DND-41 (cell line): ENCODE data around the gene ADAMTSL5.
"Not testable (repeated sequence)": the region's sequence is repeated elsewhere in the genome, so short reads cannot be mapped to it uniquely, and the experiment has no call there.

ENCODE experiments used
- ATAC-seq: fragments of 200-7000 bp; cut with Tn5 transposase; 3 replicates; pipeline ENCODE4 v1.9.1; 2021; ENCODE audit warnings: low read depth; ENCODE audit not compliant: insufficient read depth
- DNase-seq: peaks from one replicate; pipeline ENCODE4 v3.0.0-alpha.2; 2020
- H2AFZ ChIP-seq: 2 replicates; pipeline ENCODE4 v1.6.0; 2012; ENCODE audit warnings: low read depth, low read length
- H3K27ac ChIP-seq: 2 replicates; pipeline ENCODE4 v1.5.1; 2012; ENCODE audit warnings: low read length, inconsistent platforms
- H3K27me3 ChIP-seq: fragments of 200-600 bp; sonication (generic); 2 replicates; pipeline ENCODE4 v1.6.0; 2012; ENCODE audit warnings: low read length, mild to moderate bottlenecking, inconsistent platforms; ENCODE audit not compliant: insufficient read depth, poor library complexity
- H3K36me3 ChIP-seq: 2 replicates; pipeline ENCODE4 v1.5.1; 2012; ENCODE audit warnings: low read length, inconsistent platforms; ENCODE audit not compliant: insufficient read depth
- H3K4me1 ChIP-seq: 2 replicates; pipeline ENCODE4 v1.5.1; 2012; ENCODE audit warnings: mild to moderate bottlenecking, low read length; ENCODE audit not compliant: insufficient read depth
- H3K4me2 ChIP-seq: 2 replicates; pipeline ENCODE4 v1.6.0; 2012; ENCODE audit warnings: mild to moderate bottlenecking, moderate library complexity, low read length, inconsistent platforms; ENCODE audit not compliant: insufficient read depth
- H3K4me3 ChIP-seq, 2 experiments: fragments of 200-600 bp in 1 of 2; shearing (Covaris generic) in 1 of 2; 2 replicates each; pipeline ENCODE4 v1.5.1; 2012 to 2016; ENCODE audit warnings: inconsistent platforms in 2 of 2, low read length in 2 of 2, mild to moderate bottlenecking in 2 of 2, low read depth in 1 of 2, moderate library complexity in 1 of 2
- H3K79me2 ChIP-seq: 2 replicates; pipeline ENCODE4 v1.6.0; 2012; ENCODE audit warnings: low read length, inconsistent platforms; ENCODE audit not compliant: insufficient read depth
- H3K9ac ChIP-seq: 2 replicates; pipeline ENCODE4 v1.6.0; 2012; ENCODE audit warnings: low read depth, mild to moderate bottlenecking, inconsistent platforms, low read length, moderate library complexity
- H3K9me3 ChIP-seq: 2 replicates; pipeline ENCODE4 v1.5.1; 2012; ENCODE audit warnings: low read length, moderate library complexity, mild to moderate bottlenecking, inconsistent platforms; ENCODE audit not compliant: insufficient read depth, severe bottlenecking
- H4K20me1 ChIP-seq: 2 replicates; pipeline ENCODE4 v1.6.0; 2012; ENCODE audit warnings: low read length; ENCODE audit not compliant: insufficient read depth
- EZH2 ChIP-seq: IDR thresholded peaks from 3 replicates; pipeline ENCODE4 v1.6.1; 2012; ENCODE audit warnings: borderline replicate concordance, low read depth, mild to moderate bottlenecking, moderate library complexity, low read length, inconsistent platforms; ENCODE audit not compliant: severe bottlenecking
- TF ChIP-seq, protein P1 (sequence below): IDR thresholded peaks from 2 replicates; pipeline ENCODE4 v1.5.1; 2012; ENCODE audit warnings: borderline replicate concordance, low read length, moderate library complexity, mild to moderate bottlenecking; ENCODE audit not compliant: poor library complexity, severe bottlenecking; ENCODE audit errors: extremely low read depth

Gene ADAMTSL5

DNA sequence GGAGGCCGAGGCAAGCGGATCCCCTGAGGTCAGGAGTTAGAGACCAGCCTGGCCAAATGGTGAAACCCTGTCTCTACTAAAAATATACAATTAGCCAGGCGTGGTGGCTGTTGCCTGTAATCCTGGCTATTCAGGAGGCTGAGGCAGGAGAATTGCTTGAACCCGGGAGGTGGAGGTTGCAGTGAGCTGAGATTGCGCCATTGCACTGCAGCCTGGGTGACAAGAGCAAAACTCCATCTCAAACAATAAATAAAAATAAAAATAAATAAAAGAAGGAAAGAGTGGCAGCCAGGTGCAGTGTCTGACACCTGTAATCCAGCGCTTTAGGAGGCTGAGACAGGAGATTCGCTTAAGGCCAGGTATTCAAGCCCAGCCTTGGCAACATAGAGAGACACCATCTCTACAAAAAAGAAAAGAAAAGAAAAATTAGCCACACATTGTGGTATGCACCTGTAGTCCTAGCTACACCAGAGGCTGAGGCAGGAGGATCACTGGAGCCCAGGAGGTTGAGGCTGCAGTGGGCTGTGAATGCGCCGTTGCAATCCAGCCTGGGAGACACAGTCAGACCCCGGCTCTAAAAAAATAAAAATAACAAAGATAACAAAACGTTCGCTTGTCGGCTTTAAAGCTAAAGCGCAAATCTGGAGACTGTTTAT lies 10.3 kb downstream of the ADAMTSL5 start:
- TF ChIP-seq, protein P1, sequence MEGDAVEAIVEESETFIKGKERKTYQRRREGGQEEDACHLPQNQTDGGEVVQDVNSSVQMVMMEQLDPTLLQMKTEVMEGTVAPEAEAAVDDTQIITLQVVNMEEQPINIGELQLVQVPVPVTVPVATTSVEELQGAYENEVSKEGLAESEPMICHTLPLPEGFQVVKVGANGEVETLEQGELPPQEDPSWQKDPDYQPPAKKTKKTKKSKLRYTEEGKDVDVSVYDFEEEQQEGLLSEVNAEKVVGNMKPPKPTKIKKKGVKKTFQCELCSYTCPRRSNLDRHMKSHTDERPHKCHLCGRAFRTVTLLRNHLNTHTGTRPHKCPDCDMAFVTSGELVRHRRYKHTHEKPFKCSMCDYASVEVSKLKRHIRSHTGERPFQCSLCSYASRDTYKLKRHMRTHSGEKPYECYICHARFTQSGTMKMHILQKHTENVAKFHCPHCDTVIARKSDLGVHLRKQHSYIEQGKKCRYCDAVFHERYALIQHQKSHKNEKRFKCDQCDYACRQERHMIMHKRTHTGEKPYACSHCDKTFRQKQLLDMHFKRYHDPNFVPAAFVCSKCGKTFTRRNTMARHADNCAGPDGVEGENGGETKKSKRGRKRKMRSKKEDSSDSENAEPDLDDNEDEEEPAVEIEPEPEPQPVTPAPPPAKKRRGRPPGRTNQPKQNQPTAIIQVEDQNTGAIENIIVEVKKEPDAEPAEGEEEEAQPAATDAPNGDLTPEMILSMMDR, result no peak
- no peak for TF ChIP-seq EZH2
- Histone ChIP-seq H2AFZ (no peak overlapping the region), H3K4me3 (no peak overlapping the region), H4K20me1 (no peaks in the 10 kb centered on the region), H3K27ac (no peak overlapping the region), H3K4me2 (no peak overlapping the region), H3K27me3 (no peaks in the 10 kb centered on the region), H3K36me3 (no peaks in the 10 kb centered on the region), H3K9me3 (no peaks in the 10 kb centered on the region), H3K9ac (no peak overlapping the region), H3K79me2 (no peaks in the 10 kb centered on the region), H3K4me1 (0 out of 2 replicates have a peak, but pooled peaks cover 3% of the 10 kb centered on the region)
- no peak for DNase-seq
- ATAC-seq, result no peak

DNA sequence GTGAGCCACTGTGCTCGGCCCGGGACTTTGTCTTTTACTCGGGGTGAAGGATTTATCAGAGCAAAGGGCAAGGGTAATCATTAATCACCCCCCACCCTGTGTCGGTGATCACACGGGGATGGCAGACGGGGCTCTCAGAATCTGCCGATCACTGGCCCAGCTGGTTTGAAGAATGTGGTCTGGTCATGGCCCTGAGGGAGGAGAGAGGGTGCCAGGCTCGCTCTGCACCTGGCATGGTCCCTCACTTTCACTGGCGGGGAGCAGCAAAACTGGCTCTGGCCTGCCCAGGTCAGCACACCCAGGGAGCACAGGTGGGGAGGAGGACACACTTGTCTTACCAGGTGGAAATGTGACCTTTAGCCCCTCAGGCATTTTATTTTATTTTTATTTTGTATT lies 11.6 kb downstream of the ADAMTSL5 start:
- no peak overlapping the region for H3K27ac ChIP-seq
- H3K36me3 ChIP-seq, result no peaks in the 10 kb centered on the region
- H3K27me3 ChIP-seq, result no peaks in the 10 kb centered on the region
- no peak overlapping the region for H3K4me3 ChIP-seq
- DNase-seq (no peak), ATAC-seq (no peak)
- H3K9me3 ChIP-seq, result no peaks in the 10 kb centered on the region
- no peak overlapping the region for H3K9ac ChIP-seq
- H3K4me2 ChIP-seq, result no peak overlapping the region
- H3K79me2 ChIP-seq, result no peaks in the 10 kb centered on the region
- 0 out of 2 replicates have a peak, but pooled peaks cover 3% of the 10 kb centered on the region for H3K4me1 ChIP-seq
- no peak for TF ChIP-seq EZH2
- TF ChIP-seq, protein P1, result no peak
- no peak overlapping the region for H2AFZ ChIP-seq
- H4K20me1 ChIP-seq, result no peaks in the 10 kb centered on the region

DNA sequence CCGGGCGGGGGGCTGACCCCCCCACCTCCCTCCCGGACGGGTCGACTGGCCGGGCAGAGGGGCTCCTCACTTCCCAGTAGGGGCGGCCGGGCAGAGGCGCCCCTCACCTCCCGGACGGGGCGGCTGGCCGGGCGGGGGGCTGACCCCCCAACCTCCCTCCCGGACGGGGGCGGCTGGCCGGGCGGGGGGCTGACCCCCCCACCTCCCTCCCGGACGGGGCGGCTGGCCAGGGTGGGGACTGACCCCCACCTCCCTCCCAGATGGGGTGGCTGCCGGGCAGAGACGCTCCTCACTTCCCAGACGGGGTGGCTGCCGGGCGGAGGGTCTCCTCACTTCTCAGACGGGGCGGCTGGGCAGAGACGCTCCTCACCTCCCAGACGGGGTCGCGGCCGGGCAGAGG lies 13.6 kb downstream of the ADAMTSL5 start:
- not testable (repeated sequence) for H3K9me3 ChIP-seq

DNA sequence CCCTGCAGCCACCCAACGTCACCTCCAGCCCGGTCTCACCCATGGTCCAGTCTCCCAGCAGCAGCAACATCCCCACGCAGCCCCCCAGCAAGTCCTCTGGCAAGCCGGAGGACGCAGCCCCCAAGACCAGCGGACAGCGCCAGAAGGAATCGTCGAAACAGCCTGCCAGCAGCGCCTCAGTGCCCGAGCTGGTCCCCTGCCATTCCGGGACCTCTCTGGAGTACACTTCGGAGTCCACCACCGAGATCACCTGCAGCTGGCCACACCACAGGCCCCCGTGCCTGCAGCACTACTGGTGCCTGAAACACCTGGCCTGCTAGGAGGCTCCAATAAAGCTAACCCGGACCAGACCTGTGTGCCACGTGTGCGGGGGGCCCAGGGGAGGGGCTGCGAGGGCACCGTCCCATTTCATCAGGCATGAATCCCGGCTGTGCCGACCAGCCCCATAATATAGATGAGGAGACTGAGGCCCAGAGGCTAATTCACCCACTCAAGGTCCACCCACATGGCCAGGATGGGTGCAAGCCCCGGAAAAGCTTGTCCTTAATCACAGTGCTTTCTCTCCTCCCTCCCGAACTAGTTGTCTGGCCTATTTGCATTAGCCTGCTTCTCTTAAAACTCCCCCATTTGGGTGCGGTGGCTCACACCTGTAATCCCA lies 15.1 kb downstream of the ADAMTSL5 start:
- Histone ChIP-seq H2AFZ (no peak overlapping the region), H4K20me1 (no peaks in the 10 kb centered on the region), H3K9me3 (no peaks in the 10 kb centered on the region), H3K4me3 (no peak overlapping the region), H3K9ac (no peak overlapping the region), H3K4me2 (no peak overlapping the region), H3K4me1 (no peaks in the 10 kb centered on the region), H3K79me2 (no peaks in the 10 kb centered on the region), H3K27me3 (no peaks in the 10 kb centered on the region), H3K36me3 (no peaks in the 10 kb centered on the region), H3K27ac (no peak overlapping the region)
- TF ChIP-seq, protein P1, result no peak
- no peak for TF ChIP-seq EZH2
- ATAC-seq (no peak), DNase-seq (no peak)

More for the DNA sequence above, 13.6 kb downstream of the ADAMTSL5 start:
- H3K27me3 ChIP-seq, H3K36me3 ChIP-seq, H4K20me1 ChIP-seq, H3K9ac ChIP-seq, H2AFZ ChIP-seq, DNase-seq, H3K4me3 ChIP-seq, H3K27ac ChIP-seq, H3K79me2 ChIP-seq, H3K4me1 ChIP-seq, H3K4me2 ChIP-seq, ATAC-seq: not testable (repeated sequence)
